IPS DF 19.7 (cell line): ENCODE measurements around the gene KLHDC4.

Experiments used
- DNase-seq: peaks from one replicate; pipeline ENCODE4 v3.0.0-alpha.2; 2013; ENCODE audit warnings: low read depth, low spot score

Gene KLHDC4

DNA sequence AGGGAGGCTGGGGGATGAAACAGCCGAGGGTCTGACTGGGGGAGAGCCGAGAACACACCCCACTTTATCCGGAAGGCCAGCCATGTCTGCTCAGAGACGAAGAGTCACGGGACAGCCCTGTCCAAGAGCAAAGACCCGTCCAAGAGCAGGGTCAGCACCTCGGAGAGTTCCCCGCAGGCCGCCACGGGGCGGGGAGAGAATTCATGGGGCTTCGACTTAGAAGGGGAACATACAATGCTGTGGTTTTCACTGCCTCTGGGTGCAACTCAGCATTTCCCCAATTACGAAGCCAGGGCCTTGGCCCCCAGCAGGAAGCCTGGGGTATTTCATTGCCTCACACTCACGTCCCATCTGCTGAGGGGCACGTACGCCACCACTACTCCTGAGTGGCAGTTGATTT, 104.2 kb downstream of the KLHDC4 start:
- DNase-seq, result no peak

- no peak for DNase-seq
These were observed 107.1 kb downstream of the KLHDC4 start for GRCh38 chr16:87658564-87659225.
